T-helper 2 cell treated with Interferon-gamma antibody and Interleukin-4, amounts not matched to agents 100 ng/mL and 5 ng/mL, for 36 hours (primary cell): Measurements from ENCODE around the gene SRXN1. TPM values are rescaled to one million over a fixed set of nuclear protein-coding genes. Genes with fewer than 3 reads are reported as not detected.

Experiments used
- intact Hi-C: fragments of 100-400 bp; cut with micrococcal nuclease; formaldehyde crosslinking; loops from one replicate; pipeline ENCODE4 v1.15.1; 2023
- total RNA-seq: library from RNA; stranded (reverse); gene quantifications from 2 replicates; pipeline ENCODE4 v1.2.3, GENCODE V29; 2022

SRXN1 gene
- total RNA-seq, 1 donor from 2014 or later, result 14.1 TPM

GRCh38 chr20:675453-676314, 22.7 kb upstream of the SRXN1 start, which contains the start of gene SCRT2:
Gene SCRT2, minus strand, starts transcription at chr20:675802. Its CDS starts 201 bp downstream, at chr20:675601.
- intact Hi-C loops, result no loop called here

GRCh38 chr20:675033-675452, 22.0 kb upstream of the SRXN1 start:
- intact Hi-C loops, result no loop called here

GRCh38 chr20:673603-674001, 20.6 kb upstream of the SRXN1 start:
- intact Hi-C loops, result no loop called here

GRCh38 chr20:672963-673602, 20.1 kb upstream of the SRXN1 start:
- intact Hi-C loops, result no loop called here

GRCh38 chr20:671252-672030, 18.4 kb upstream of the SRXN1 start:
- intact Hi-C loops, result no loop called here

GRCh38 chr20:669573-669972, 16.6 kb upstream of the SRXN1 start:
- intact Hi-C loops, result loop anchor here (5.0 kb wide), 1 partner anchor 107 kb away; no protein-coding TSS in a partner anchor

GRCh38 chr20:668638-669037, 15.6 kb upstream of the SRXN1 start:
- intact Hi-C loops, result loop anchor here (5.0 kb wide), 1 partner anchor 106 kb away; no protein-coding TSS in a partner anchor

- intact Hi-C loops, result loop anchor here (5.0 kb wide), 1 partner anchor 106 kb away; no protein-coding TSS in a partner anchor
These were observed 15.1 kb upstream of the SRXN1 start for GRCh38 chr20:668050-668449.

GRCh38 chr20:667351-668034, 14.5 kb upstream of the SRXN1 start:
- intact Hi-C loops, result loop anchor here (2.0 to 5.0 kb wide), 2 partner anchors 15 to 105 kb away; partner anchors contain the start of gene SRXN1

GRCh38 chr20:666877-667276, 13.9 kb upstream of the SRXN1 start:
- intact Hi-C loops, result loop anchor here (2.0 to 5.0 kb wide), 2 partner anchors 14 to 105 kb away; partner anchors contain the start of gene SRXN1

GRCh38 chr20:665276-665675, 12.3 kb upstream of the SRXN1 start:
- intact Hi-C loops, result loop anchor here (5.0 kb wide), 1 partner anchor 103 kb away; no protein-coding TSS in a partner anchor

- intact Hi-C loops, result no loop called here
These were observed 11.6 kb upstream of the SRXN1 start for GRCh38 chr20:664576-664975.

GRCh38 chr20:664151-664550, 11.2 kb upstream of the SRXN1 start:
- intact Hi-C loops, result no loop called here

GRCh38 chr20:663315-664090, 10.5 kb upstream of the SRXN1 start:
- intact Hi-C loops, result no loop called here

GRCh38 chr20:662277-663192, 9.5 kb upstream of the SRXN1 start:
- intact Hi-C loops, result no loop called here

- intact Hi-C loops, result no loop called here
These were observed 8.7 kb upstream of the SRXN1 start for GRCh38 chr20:661474-662270.

- intact Hi-C loops, result no loop called here
These were observed 5.8 kb upstream of the SRXN1 start for GRCh38 chr20:658731-659291.

- intact Hi-C loops, result no loop called here
These were observed 5.2 kb upstream of the SRXN1 start for GRCh38 chr20:658202-658601.
